NCI-H526 treated with DMSO at 0.1 percent for 48 hours (cell line): Measurements from ENCODE around the gene OLFML1.

ENCODE experiments used
- DNase-seq: peaks from one replicate; lab custom pipeline; 2025; lab: John Stamatoyannopoulos, UW

Gene OLFML1

DNA sequence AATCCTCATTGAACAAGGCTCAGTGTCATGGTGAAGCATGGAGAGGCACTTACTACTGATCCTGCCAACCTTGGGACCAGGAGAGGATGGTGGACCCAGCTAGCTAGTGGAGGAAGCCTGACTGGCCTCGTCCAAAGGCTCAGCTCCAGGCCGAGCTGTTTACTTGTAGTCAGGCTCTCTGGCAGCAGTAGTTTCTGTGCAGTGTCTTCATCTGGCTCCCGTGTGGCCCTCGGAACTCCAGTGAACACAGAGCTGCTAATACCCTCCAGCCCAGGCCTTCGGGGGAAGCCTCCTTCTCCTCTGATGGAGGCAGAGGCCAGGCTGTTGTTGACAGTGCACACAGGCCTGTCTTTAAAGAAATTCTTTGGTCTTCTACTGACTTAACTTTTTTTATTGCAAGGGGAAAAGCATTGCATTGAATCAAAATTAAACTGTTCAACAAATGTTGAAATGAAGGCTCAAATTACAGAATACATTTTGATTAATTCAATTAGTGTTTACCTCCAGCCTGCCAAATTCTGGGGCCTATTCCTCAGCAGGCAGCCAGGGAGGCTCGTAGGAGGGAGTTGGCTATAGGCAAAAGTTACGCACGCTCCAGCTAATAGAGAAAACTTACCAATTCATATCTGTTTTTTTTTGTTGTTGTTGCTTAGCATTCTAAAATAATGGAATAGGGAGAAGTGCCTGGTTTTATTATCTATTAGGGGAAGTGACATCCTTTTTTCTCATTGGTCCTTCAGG, 47.3 kb downstream of the OLFML1 start:
- DNase-seq = no peak

DNA sequence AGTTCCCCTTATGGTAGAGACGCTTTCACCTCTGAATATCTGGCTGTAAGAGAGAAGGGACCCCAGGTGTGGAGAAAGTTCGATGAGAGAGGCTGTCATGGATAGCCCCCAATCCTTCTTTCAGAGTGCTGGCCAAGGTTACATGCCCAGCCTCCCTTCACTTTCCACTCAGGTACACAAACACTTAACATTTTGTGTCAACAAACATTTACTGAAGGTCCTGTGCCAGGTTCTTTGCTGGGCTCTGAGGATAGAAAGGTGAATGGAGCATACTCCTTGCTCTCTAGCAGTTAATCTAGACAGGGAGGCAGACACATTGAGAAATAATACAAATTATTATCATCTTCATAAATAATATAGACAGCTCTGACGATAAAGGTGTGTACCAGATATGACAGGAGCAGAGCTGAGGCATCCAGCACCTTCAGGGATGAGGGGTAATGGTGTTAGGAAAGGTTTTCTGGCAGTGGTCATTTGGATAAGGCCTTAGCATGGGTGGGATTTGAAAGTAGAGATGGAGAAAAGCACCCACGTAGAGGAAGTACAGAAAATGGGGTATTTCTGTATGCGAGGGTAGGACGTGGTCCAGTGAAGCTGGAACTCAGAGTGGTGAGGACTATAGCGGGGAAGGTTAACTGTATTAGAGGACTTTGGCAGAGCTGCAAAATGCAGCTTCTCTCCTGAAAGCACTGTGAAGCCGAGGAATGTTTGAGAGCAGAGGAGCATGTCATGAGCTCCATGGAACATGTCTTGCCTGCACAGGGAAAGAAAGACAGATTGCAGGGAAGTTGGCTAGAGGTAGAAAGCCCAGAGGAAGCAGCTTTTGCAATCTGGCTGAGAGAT, 48.1 kb downstream of the OLFML1 start:
- DNase-seq = no peak

DNA sequence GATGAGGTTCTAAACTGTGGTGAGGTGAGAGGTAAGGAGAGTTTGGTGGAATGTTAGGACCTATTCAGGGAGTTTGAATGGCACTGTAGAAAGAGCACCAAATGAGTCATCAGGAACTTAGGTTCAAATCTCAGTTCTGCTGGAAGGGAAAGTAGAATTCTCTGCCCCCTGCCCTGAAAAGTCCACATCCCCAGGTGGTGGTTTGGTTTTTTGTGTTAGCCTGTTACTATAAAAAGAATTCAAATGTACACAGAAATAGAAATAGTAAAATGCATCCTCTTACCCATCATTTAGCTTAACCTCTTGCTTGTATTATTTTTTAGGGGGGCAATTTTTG, 48.7 kb downstream of the OLFML1 start:
- no peak for DNase-seq

DNA sequence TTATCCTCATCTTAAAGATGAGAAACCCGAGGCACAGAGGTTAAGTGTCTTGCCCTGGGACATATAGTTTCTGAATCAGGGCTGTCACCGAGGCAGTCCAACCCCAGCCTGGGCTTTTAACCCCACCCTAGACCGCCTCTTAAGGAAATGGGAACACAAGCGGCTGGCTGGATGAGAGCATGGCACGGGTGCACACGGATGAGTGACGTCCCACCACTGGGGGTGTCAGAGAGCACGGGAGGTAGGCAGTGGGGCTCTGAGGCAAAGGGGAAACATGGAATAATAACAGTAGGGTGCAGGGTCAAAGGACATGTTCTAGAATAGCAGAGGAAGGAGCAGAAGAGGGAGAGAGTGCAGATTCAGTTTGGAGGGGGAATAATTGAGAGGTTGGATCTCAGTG, 50.8 kb downstream of the OLFML1 start:
- no peak for DNase-seq

DNA sequence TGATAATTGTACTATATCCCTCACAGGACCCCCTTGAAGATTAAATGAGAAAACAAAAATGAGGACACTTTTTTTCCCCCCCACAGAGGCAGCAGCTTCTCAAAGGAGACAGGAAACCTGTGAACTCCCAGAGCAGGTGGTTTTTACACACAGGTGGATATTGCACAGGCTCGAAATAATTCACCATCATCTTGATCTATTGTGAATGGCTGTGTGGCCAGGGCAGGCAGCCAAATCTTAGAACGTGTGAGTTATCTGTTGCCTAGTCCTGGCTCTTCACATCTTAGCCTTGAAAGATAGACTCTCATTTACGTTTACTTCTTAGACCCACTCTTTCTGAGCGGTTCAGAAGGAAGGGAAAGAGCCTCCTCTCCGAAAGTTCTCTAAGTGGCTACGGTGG, 52.0 kb downstream of the OLFML1 start:
- no peak for DNase-seq

DNA sequence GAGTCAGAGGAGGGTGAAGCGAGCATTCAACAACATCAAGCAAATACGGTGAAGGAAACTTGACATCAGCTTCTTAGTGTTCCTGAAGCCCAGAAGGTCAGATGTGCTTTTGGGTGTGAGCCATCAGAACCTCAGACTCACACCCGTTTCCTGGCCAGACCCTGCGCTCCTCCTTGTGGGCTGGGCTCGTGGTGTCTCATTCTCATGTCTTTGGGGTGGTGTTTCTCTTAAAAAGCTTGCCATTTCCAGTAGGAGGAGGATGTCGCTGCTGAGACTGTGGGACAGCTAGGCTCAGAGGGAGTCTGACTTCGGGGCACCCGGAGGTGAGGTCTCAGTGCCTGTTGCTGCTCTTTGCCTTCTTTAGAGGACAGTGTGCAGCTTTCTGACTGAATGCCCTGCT, 52.7 kb downstream of the OLFML1 start:
- DNase-seq = no peak

DNA sequence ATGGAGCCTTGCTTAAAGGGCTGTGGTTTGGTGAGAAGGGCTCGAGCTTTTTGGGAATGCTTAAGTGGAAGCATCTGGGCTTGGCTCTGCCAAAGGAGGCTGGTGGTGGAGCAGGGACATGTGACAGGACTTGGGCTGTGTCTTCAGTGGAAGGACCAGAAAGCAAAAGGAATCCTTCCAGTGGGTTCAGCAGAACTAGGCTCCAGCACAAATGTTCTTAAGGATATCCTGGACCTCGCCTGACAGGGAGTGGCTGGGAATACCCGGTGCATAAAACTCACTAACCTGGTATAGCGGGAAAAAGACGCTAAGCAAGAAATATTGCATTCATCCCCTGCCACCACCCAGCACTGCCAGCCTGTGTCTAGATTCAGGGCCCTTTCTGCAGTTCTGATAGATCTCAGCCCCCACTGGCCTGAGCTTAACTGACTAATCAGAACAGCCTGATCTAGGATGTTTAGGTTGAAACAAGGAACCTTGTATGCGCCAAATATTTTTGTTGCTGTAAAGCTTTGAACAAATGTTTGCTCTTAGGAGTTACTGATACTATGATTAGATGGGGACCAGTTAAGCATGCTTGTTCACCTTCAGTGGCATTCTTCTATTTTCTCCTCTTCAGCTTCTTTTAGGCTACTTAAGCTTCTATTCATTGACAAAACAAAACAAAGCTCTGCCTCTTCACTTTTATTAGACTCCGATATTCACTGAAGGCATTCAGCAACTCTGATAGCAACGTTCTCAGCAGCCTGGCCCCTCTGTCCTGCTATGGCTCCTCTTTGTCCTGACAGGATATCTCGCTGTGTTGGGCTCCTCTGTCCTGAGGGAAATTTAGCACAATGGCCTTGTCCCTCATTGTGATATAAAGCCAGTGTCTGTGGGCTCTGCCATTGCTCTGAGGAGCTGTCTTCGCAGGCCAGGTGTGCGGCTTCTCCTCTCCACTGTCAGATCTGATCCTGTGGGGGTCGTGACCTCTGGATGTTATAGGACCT, 53.5 kb downstream of the OLFML1 start:
- no peak for DNase-seq

DNA sequence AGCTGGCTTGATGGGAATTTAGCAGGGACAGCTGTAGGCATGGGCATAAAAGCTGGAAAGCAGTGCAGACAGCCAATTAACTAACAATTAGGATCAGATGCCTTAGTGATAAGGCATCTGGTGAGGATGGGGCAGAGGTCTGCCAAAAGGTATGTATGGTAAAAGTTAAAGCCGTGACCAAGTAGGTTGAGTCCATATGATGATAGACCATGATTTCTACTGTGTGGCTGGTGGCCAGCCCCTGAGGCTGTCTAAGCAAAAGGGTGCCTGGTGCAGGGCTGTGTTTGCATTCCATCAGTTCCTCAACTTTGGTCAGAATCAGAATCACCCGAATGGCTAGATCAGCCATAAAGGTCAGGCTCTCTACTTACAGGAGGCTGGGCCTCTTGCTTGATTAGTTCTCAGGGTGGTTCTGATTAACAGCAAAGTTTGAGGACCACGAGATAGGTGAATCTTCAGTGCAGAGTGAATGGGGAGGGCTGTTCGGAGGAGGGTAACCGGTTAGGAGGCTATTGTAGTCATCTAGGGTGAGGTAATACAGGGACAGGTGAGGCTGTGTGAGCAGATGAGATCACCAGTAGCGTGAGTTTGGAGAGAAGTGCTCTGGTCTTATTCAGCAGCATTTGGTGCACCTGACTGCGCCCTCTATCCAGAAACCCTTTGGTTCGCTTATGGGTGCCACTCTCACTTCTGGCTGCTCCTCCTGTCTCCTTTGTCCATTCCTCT, 55.7 kb downstream of the OLFML1 start:
- no peak for DNase-seq

DNA sequence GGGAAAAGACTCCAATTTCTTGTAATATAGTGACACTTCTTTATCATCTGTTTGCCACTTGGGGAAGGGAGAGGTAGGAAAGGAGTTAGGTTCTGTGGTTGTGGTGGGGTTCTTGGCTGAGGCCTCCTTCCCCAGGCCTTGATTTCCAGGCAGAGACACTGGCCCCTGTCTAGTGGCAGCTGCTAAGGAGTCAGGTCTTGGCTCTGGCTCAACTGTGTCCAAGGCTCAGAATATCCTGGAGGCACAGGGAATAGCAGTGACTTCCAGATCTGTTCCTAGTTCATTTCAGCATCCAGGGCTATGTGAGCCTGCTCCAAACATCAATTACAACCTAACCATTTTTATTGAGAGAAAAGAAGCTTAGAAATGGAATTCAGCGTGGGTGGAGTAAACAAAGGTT, 58.0 kb downstream of the OLFML1 start:
- no peak for DNase-seq

DNA sequence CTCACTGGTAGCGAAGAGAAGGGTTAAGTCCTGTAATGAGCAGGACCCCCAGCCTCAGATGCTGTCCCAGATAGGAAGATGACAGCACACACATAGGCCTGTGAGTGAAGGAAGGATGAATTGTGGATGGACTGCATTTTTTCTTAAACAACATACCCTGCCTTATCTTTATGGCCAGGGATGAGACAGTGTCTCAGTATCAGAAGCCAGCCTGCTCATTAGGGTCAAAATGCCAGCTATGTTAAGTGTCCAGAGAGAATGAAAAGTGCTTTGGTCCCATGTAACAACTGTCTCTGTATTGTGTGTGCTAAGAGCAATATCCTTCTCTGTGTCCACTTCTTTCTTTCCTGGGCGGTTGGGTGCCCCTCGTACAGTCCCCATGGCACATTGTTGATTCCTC, 58.7 kb downstream of the OLFML1 start:
- DNase-seq = no peak

DNA sequence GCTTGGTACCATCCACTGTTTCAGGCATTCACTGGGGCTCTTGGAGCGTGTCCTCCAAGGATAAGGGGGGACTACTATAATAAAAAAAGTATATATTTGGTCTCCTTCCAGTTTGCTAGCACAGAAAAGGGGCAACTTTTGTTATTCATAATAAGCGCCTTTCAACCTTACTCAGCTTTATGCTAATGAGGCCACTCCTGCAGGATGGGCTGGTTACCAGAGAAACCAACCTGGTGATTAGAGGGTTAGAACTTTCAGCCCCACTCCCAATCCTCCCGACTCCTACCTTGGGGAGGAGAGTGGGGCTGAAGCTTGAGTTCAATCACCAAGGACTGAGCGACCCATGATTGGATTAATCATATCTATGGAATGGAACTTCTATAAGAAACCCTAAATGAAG, 60.3 kb downstream of the OLFML1 start:
- DNase-seq = no peak

DNA sequence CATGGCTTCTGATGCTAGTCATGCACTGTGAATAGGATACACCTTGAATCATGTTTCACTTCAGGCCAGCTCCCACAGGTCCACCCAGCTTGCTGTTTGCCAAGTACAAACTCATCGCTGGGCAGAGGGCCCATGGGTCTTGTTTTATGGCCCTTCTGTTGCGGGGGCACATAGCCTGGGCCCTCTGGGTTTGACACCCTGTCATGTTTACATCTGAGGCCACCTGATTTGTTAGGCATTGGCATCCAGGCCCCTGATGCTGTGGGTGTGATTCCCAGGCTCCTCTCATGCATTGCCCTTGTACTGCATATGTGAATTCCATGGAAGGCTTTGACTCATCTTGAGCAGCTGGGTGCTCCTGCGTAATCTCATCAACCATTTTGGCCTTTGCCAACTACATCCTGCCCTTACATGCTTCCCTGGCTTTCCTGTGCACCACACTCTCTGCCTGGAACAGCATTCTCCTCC, 61.1 kb downstream of the OLFML1 start:
- DNase-seq = no peak

DNA sequence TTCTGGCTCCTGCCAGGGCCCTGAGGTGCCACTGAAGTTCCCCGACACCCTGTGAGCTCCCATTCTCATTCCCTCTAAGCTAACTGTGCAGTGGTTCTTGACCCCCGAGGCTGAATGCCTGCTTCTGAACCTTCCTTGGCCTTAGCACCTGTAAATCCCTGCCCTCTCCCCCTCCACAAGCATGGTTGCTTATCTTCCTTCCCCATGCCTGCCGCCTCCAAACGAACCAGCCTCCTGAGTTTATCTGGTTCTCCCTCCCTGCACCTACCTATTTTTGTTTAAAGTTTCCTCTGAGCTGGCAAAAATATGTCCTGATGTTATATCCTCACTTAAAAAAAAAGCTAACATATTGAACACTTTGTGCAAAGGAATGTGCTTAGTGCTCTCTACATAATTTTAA, 62.4 kb downstream of the OLFML1 start:
- no peak for DNase-seq

DNA sequence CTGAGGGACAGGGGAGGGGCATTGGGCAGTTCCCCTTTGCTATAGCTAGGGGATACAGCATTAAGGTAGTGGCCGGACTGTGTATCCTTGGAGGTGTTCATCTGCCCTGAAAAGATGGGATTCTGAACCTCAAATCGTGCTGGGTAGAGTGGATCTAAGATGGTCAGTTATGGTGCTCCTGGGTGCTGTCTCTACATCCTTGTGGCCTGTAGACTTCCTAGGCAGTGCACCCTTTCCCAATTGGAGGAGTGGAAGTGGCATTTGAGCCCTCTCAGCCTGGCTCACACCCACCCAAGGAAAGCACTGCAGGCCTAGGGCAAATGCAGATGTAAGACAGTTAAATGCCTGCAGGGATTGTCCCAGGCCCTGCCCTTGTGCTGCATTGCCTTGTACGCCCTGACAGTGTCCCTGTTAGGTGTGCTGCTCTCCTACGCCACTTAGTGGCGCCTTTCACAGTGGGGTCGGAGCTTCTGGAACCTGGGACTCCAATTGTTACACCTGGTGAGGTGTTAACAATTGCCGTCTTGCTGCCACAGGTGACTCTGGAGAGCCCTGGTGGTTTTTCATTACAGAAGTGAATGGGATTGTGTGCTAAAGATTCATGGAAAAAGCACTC, 63.5 kb downstream of the OLFML1 start:
- peak; percentile 41 for DNase-seq

DNA sequence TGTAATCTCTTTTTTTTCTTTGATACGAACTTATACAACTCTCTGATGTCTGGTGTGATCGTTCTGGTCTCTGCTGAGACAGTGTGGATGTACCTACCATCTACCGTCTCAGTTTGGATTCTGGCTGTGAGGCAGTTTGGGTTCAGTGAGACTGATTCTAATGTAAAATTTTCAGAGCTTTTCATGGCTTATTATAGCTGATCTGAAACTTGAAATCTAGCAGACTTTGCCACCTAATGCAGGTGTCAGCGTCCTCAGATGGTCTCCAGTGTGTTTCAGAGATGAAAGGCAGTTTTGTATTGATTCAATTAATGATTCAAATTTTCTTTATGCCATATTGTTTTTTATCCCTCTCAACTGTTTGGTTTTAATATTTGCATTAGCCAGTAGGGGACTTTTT, 64.4 kb downstream of the OLFML1 start:
- DNase-seq = no peak

DNA sequence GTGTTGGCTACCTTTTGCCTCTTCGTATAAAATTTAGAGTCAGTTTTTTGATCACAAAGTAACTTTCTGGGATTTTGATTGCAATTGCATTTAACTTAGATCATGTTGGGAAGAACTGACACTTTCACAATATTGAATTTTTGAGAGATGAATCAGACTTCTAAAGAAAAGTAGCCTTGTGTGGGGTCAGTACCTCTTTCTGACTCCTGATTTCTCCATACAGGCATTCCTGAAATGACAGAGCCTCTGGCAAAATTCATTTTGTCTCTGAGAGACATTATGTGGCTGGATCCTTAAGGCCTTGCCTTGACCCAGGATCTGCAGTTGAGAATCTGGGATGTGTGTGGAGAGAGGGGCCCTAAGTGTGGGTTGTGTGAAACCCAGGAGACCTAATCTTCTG, 66.3 kb downstream of the OLFML1 start:
- DNase-seq = no peak

DNA sequence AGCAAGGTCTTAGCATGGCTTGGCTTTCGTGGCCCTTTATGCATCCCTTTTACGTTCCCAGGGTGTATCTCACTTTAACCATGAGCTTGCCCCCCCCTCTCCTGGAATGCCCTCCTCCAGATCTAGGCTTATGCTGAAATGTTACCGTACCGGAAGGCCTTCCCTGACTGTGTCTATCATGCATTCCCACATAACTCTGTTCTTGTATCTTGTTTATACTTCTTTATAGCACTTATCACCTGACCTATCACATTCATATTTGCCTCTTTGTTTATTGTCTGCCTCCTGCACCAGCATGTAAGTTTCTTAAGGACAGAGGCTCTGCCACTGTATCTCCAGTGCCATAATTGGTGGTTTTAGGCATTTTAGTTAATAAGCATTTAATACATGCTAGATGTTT, 67.4 kb downstream of the OLFML1 start:
- DNase-seq = no peak

DNA sequence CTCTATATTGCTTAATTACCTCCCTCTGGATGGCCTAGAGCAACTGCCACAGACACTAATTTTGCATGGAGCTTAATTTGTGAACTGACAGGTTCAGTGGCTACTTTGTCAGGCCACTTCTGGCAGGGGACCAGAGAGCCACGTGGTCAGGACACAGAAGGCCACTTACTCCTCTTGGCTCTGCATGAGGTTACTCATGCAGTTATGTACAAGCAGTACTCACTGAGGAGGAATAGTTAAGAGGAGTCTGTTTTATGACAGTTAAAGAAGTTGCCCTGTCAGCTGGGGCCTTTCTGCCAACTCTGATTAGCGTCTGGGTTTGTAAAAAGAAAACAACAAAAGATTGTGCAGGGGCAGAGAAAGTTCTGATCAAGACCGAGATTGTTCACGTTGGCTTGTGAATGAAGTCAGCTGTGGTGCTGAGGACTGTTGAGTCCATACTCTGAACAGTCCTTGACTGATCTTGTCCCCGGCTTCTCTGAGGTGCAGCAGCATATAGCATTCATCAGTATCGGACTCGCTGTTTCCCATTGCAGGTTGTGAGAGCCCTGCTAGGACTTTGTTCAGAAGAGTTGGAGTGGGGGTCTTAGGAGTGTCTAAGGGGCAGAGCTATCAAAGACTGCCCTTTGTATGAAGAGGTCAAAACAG, 69.9 kb downstream of the OLFML1 start:
- no peak for DNase-seq

DNA sequence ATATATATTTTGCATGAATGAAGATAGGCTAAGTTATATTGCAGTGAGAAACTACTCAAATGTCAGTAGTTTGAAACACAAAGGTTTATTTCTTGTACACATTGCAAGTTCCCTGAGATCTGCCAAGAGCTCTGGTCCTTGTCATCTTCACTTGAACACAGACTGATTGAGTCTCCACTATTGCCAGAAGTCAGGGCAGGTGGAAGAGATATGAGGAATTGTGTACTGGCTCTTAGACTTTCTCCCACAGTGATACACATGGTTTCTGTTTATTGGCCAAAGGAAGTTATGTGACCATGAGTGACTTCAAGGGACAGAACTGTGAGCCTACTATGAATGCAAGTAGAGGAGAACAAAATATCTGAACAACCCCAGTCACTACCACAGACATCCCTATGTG, 72.7 kb downstream of the OLFML1 start:
- DNase-seq = no peak

DNA sequence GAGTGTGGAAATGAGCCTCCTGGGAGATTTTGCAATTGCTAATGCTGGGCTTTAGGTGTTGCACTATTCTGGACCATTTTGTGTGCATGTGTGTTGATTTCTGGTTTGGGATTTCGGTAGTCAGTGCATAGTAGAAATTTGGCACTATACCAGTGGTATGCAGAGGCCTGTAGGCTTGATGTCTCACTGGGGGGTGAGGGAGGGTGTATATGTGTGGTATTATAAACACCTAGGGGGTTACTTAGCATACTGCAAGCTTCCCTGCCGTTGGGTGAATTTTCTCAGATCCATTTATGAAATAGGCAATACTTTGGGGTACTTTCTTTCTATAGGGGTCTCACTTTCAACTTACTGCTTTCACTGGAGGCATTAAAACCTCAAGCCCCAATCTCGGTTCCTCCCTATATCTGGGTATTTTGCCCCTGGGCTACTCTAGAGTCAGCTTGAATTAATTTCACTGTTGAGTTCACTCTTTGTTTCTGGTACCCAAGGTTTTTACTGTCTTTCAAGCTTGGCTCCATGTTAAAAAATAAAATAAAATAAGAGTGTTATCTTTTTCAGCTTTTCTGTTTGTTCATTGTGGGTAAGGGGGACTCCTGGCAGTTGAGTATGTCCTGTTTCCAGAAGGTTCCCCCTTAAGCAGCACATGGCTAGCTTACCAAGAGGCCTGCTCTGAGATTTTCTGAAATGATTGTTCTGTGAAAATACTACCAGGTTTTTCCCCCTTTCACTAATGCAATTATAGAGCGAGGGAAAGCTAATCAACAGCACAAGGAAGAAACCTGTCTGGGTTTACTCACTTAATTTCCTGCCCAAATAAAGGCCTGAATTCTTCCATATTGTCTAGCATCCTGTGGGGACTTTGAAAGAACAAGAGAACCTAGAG, 74.3 kb downstream of the OLFML1 start:
- DNase-seq = no peak
